ENCODE data around the gene GDNF.

The GDNF gene

GRCh38 chr5:37838933-37839341 lies 904 bp downstream of the GDNF start:
- no peak for DNase-seq (ENCODE audit: low read depth)
- no peak for TF ChIP-seq CTCF (conservative IDR thresholded peaks at IDR 0.05; ENCODE audit: low read depth, low read length)
- H3K4me3 ChIP-seq (ENCODE audit: low read length), result no peak overlapping the region

DNA sequence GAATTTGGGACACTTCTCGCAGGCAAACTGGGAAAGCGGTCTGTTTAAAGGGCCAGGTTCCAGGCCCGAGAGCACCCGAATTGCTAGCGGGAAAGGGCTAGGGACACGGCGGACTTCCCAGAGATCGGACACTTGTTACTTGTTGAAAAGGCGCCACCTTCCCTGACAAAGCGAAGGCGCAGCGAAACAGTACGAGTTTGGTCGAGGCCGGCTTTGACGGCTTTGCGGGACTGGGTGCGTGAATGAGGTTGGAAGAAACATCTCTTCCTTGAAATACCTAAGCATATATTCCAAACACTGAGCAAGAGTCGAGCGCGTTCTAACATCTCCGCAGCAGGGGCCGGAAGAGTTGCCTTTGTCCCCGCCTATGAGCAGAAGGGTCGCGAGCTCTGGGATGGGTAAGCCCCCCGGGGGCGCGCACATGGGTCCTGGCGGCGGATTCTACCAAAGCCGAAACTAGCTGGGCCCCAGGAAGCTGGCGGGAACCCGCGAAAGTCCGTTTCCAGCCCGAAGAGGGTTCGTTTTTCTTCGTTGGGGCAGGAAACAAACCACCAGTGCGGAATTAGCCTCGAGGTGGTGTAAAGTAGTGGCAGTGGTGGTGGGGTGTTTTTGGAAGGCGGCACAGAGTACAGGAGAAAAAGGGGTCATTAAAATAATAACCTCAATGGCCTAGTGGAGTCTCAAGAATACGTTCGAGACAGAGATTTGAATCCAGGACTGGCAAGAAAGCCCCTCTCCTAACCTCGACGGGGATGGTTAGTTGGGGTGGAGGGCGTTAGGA lies 1.5 kb downstream of the GDNF start:
- no peak overlapping the region for H3K4me3 ChIP-seq (ENCODE audit: low read length)
- no peak for DNase-seq (ENCODE audit: low read depth)
- TF ChIP-seq CTCF (conservative IDR thresholded peaks at IDR 0.05; ENCODE audit: low read depth, low read length), result no peak

GRCh38 chr5:37837414-37838032 lies 2.3 kb downstream of the GDNF start:
- no peak for DNase-seq (ENCODE audit: low read depth)
- H3K4me3 ChIP-seq (ENCODE audit: low read length), result no peak overlapping the region
- peak; percentile 74 for TF ChIP-seq CTCF (conservative IDR thresholded peaks at IDR 0.05; ENCODE audit: low read depth, low read length)

DNA sequence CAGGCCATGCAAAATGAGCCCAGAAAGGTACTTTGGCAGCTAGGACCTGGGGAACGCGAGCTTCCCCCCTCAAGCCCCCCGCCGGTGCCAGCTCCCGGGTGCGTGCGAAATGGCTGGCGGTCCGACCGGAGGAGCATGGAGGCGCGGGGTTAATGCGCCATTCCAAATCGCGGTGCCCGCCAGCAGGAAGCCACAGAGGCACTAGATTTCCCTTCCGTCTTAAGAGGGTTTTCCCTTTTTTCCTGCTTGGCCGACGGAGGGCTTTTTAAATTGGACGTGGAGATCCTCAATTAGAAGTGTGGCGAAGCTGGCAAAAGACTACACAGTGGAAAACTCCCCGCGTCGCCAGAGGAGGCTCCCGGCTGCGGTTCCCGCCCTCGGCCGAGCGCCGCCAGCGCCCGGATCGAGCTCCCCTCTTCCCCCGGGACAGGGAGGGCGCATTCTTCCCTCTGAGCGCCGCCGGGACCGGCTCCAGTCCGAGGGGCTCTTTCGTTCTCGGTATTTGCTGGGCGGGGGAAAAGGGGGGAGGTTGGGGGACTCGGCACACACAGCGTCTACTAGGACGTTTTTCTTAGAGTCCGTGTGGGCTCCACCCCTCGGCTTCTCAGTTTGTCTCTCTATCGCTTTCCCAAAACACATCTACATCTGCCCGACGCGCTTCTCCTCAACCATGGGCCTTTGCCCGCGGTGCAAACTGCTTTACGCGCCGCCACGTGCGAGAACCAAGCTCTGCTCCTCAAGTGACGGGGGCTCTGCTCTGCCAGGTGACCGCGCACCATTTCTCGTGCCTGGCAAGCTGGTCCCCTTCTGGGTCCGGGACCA lies 3.0 kb downstream of the GDNF start:
- TF ChIP-seq CTCF (conservative IDR thresholded peaks at IDR 0.05; ENCODE audit: low read depth, low read length), result no peak
- peak overlapping the region; percentile 6 for H3K4me3 ChIP-seq (ENCODE audit: low read length)
- no peak for DNase-seq (ENCODE audit: low read depth)

- DNase-seq (ENCODE audit: low read depth), result no peak
- TF ChIP-seq CTCF (conservative IDR thresholded peaks at IDR 0.05; ENCODE audit: low read depth, low read length), result no peak
- no peak overlapping the region for H3K4me3 ChIP-seq (ENCODE audit: low read length)
Measured at GRCh38 chr5:37836235-37836591, 3.6 kb downstream of the GDNF start.

DNA sequence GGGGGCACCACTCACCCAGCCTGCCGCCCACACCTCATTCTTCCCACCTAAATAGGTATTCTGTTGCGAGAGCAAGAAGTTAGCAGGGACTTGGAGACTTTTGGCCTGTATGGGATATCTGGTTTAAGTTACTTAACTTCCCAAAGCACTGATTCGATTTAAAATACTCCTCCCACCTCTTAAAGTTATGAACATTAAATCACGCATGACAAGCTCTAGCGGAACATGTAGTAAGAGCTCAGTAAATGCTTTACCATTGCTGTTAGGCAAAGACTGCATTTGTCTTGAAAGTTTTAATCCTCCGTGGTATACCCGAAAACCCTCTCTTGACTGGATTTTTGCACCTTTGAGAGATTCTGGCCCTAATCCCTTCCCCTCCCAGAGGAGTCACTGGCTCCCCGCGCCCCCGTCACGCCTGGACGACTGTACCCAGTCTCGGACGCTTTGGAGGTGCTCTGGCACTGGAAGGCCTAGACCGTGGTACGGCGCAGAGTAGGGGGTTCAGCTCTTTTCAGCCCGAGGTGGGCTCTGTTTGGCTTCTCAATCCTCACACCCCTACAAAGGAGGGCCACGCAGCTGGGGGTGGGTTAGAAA lies 4.4 kb downstream of the GDNF start:
- H3K4me3 ChIP-seq (ENCODE audit: low read length), result no peak overlapping the region
- TF ChIP-seq CTCF (conservative IDR thresholded peaks at IDR 0.05; ENCODE audit: low read depth, low read length), result no peak
- no peak for DNase-seq (ENCODE audit: low read depth)

Measured in retinal pigment epithelial cell (primary cell).